Measurements from ENCODE around the gene MECP2. TPM values are rescaled to one million over a fixed set of nuclear protein-coding genes. Genes with fewer than 3 reads are reported as not detected.
A peak's percentile ranks its signal among the peaks of the same experiment; 100 is the strongest.

The MECP2 gene
- total and polyA plus RNA-seq, 12 donors, result 14.0 to 39.3 (median 36.2) TPM

DNA sequence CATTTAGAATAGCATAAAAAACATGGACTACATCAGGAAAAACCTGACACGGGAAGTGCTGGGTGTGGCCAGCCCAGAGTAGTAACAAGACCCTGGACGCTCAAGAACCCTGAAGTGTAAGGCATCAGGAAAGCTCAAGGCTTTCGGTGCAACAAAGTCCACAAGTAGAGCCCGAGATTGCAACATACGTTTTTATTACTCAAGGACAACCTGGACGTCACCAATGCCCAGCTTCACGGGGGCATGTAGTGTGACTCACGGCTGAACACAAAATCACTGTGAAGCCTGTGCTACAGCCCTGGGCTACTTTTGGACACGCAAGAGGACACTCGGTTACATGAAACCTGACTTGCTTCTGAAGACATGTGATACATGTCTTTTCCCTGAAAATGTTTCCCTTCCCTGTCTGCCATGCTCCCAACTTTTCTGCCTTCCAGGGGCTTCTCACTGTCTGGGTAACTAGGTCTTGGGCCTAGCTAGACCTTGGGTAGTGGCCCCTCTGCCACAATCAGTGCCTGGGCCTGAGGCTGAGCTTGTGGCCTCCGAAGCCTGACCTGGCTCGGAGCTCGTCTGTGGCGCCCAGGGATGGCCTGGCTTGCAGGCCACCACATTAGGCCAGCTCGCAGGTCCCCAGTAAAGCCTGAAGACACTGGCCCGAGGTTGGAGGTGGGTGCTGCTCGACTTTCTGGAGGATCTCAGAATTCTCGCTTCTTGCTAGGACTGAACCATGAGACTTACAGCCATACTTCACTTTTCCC, 87.0 kb downstream of the MECP2 start:
- 91% methylated on average over 18 of the region's 18 CpGs for WGBS, 2 donors

DNA sequence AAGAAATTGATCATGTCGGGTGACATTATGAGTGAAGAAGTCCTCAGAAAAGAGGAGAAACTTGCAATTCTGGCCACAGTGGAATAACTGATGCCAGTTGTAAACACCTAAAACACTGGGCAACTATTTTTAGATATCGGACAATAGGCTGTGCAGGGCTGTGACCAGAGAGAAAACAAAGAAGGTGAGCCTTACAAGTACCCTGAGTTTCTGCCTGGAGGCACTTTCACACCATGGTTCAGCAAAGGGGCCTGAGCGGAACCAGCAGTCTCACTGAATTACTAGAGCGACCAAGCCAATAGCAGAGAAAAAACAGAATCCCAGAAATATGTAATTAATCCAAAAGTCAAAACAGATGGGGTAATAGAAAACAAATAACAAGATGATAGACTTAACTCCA, 89.0 kb downstream of the MECP2 start:
- H3K36me3 ChIP-seq, result peaks cover 0 to 33% (median 0%) of the 10 kb centered on the region in 9 donors
- intact Hi-C loops (cut with DNase I), result no loop called here
- no peak overlapping the region for H3K27ac ChIP-seq
- ATAC-seq (no peak), DNase-seq (no peak)
- TF ChIP-seq, protein P1, sequence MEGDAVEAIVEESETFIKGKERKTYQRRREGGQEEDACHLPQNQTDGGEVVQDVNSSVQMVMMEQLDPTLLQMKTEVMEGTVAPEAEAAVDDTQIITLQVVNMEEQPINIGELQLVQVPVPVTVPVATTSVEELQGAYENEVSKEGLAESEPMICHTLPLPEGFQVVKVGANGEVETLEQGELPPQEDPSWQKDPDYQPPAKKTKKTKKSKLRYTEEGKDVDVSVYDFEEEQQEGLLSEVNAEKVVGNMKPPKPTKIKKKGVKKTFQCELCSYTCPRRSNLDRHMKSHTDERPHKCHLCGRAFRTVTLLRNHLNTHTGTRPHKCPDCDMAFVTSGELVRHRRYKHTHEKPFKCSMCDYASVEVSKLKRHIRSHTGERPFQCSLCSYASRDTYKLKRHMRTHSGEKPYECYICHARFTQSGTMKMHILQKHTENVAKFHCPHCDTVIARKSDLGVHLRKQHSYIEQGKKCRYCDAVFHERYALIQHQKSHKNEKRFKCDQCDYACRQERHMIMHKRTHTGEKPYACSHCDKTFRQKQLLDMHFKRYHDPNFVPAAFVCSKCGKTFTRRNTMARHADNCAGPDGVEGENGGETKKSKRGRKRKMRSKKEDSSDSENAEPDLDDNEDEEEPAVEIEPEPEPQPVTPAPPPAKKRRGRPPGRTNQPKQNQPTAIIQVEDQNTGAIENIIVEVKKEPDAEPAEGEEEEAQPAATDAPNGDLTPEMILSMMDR (IDR thresholded peaks at IDR 0.05), result no peak
- H3K27me3 ChIP-seq, result peaks cover 0 to 78% (median 0%) of the 10 kb centered on the region in 7 donors
- H3K9me3 ChIP-seq, result no peaks in the 10 kb centered on the region
- 63 to 65% methylated on average over 4 of the region's 4 CpGs for WGBS, 2 donors
- H3K4me3 ChIP-seq, result no peak overlapping the region
- peaks cover 0 to 6% (median 0%) of the 10 kb centered on the region in 9 donors for H3K4me1 ChIP-seq

More for the DNA sequence above, 87.0 kb downstream of the MECP2 start:
- DNase-seq, result no peak
- no peak overlapping the region for H3K27ac ChIP-seq
- H3K9me3 ChIP-seq, result no peaks in the 10 kb centered on the region
- peaks cover 0 to 46% (median 0%) of the 10 kb centered on the region in 9 donors for H3K36me3 ChIP-seq
- peaks cover 0 to 6% (median 0%) of the 10 kb centered on the region in 9 donors for H3K4me1 ChIP-seq
- intact Hi-C loops (cut with DNase I), result loop anchor here in 3 of 10 donors (5.0 kb wide), 2 partner anchors 42 to 87 kb away; partner anchors contain the start of gene MECP2 (in 1 of the 3)
- peaks cover 0 to 70% (median 0%) of the 10 kb centered on the region in 7 donors for H3K27me3 ChIP-seq
- TF ChIP-seq, protein P1 (IDR thresholded peaks at IDR 0.05), result no peak
- no peak overlapping the region for H3K4me3 ChIP-seq
- ATAC-seq, result peak in 1 of 8 donors; percentile 9

DNA sequence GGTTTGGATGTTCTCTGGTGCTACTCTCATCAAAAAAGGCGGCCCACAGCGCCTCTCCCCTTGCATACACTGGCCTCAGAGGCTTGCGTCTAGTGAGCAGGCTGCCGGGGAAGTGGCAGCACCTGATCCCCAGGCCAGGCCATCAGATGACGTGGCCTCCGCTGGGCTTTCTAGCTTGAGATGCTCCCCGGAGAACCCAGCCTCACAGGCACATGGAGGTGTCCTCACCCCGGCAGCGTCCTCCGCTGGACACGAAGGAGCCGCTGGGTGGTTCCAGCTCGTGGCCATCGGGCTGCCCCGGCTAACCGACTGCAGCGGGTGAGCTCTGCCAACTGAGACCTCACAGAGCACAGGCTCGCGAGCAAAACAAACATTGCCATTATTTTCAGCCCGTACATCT, 90.6 kb downstream of the MECP2 start:
- no peak overlapping the region for H3K4me3 ChIP-seq
- no peak overlapping the region for H3K27ac ChIP-seq
- H3K4me1 ChIP-seq, result peaks cover 0 to 13% (median 0%) of the 10 kb centered on the region in 9 donors
- H3K9me3 ChIP-seq, result no peaks in the 10 kb centered on the region
- no peak for ATAC-seq
- whole genome bisulfite sequencing, 2 donors, result 95 to 98% methylated on average over 20 of the region's 20 CpGs
- peaks cover 0 to 18% (median 0%) of the 10 kb centered on the region in 9 donors for H3K36me3 ChIP-seq
- peaks cover 0 to 72% (median 0%) of the 10 kb centered on the region in 7 donors for H3K27me3 ChIP-seq
- TF ChIP-seq, protein P1 (IDR thresholded peaks at IDR 0.05), result no peak
- DNase-seq, result no peak
- intact Hi-C loops (cut with DNase I), result no loop called here

DNA sequence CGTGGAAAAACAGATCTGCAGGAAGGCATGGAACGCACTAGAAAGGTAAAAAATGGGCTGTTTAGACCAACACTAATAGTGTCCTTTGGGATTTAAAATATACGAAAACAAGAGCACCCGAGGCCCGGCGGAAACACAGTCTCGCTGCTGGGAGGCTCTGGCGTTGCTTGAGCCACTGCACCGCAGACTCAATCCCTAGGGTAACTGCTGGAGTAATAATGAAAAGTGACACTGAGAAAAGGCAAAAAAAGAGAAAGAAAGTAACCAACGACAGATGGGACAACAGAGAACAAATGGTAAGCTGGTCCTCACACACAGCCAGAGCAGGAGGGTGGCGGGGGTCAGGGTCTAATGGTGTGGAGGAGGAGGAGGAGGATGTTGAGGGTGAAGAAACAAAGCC, 93.2 kb downstream of the MECP2 start:
- peaks cover 0 to 77% (median 0%) of the 10 kb centered on the region in 7 donors for H3K27me3 ChIP-seq
- DNase-seq (no peak), ATAC-seq (no peak)
- peaks cover 0 to 31% (median 0%) of the 10 kb centered on the region in 9 donors for H3K4me1 ChIP-seq
- H3K4me3 ChIP-seq, result no peak overlapping the region
- WGBS, 2 donors, result 81 to 90% methylated on average over 11 of the region's 11 CpGs
- peaks cover 0 to 3% (median 0%) of the 10 kb centered on the region in 9 donors for H3K36me3 ChIP-seq
- H3K27ac ChIP-seq, result no peak overlapping the region
- no peaks in the 10 kb centered on the region for H3K9me3 ChIP-seq
- TF ChIP-seq, protein P1 (IDR thresholded peaks at IDR 0.05), result no peak
- intact Hi-C loops (cut with DNase I), result no loop called here
